HepG2 (cell line): ENCODE data around the gene MPST. TPM values are rescaled to one million over a fixed set of nuclear protein-coding genes. Genes with fewer than 3 reads are reported as not detected.

Source experiments
- MTA1 ChIP-seq: sonication (generic); formaldehyde crosslinking; IDR thresholded peaks from 2 replicates; pipeline ENCODE4 v1.4.0; 2020; ENCODE audit warnings: missing genetic modification reagents, mild to moderate bottlenecking, borderline replicate concordance
- MYC ChIP-seq: sonication (generic); formaldehyde crosslinking; IDR thresholded peaks from 2 replicates; pipeline ENCODE4 v1.9.0; 2021; ENCODE audit warnings: missing genetic modification reagents, borderline replicate concordance
- NCOR1 ChIP-seq: fragments of 200-600 bp; sonication (generic); IDR thresholded peaks from 2 replicates; pipeline ENCODE4 v1.7.0; 2017; ENCODE audit warnings: antibody characterized with exemption, low read length, borderline replicate concordance
- PAF1 ChIP-seq: IDR thresholded peaks from 2 replicates; pipeline ENCODE4 v1.6.1; 2016; ENCODE audit warnings: missing genetic modification reagents, missing compliant biosample characterization
- PHF21A ChIP-seq: sonication (generic); formaldehyde crosslinking; IDR thresholded peaks from 2 replicates; pipeline ENCODE4 v1.5.0; 2020; ENCODE audit warnings: mild to moderate bottlenecking, missing genetic modification reagents
- TEF ChIP-seq: sonication (generic); formaldehyde crosslinking; IDR thresholded peaks from 2 replicates; pipeline ENCODE4 v1.5.0; 2020; ENCODE audit warnings: missing genetic modification reagents
- TSC22D2 ChIP-seq: sonication (generic); formaldehyde crosslinking; IDR thresholded peaks from 2 replicates; pipeline ENCODE4 v1.5.1; 2020; ENCODE audit warnings: missing genetic modification reagents, mild to moderate bottlenecking, borderline replicate concordance
- YEATS4 ChIP-seq: sonication (generic); formaldehyde crosslinking; IDR thresholded peaks from 2 replicates; pipeline ENCODE4 v1.4.0; 2020; ENCODE audit warnings: missing genetic modification reagents, borderline replicate concordance
- ZNF281 ChIP-seq: sonication (generic); formaldehyde crosslinking; IDR thresholded peaks from 2 replicates; pipeline ENCODE4 v1.4.0; 2020; ENCODE audit warnings: missing genetic modification reagents, borderline replicate concordance
- ZNF333 ChIP-seq: sonication (generic); formaldehyde crosslinking; IDR thresholded peaks from 2 replicates; pipeline ENCODE4 v1.4.0; 2020; ENCODE audit warnings: mild to moderate bottlenecking, missing genetic modification reagents, borderline replicate concordance
- ZNF350 ChIP-seq: sonication (generic); formaldehyde crosslinking; IDR thresholded peaks from 2 replicates; pipeline ENCODE4 v1.4.0; 2020; ENCODE audit warnings: mild to moderate bottlenecking, low read depth, missing genetic modification reagents, borderline replicate concordance
- ZNF615 ChIP-seq: sonication (generic); formaldehyde crosslinking; IDR thresholded peaks from 2 replicates; pipeline ENCODE4 v1.5.0; 2020; ENCODE audit warnings: mild to moderate bottlenecking, missing genetic modification reagents, borderline replicate concordance
- ZNF678 ChIP-seq: sonication (generic); formaldehyde crosslinking; IDR thresholded peaks from 2 replicates; pipeline ENCODE4 v1.4.0; 2020; ENCODE audit warnings: mild to moderate bottlenecking, missing genetic modification reagents
- ZNF770 ChIP-seq: sonication (generic); formaldehyde crosslinking; IDR thresholded peaks from 2 replicates; pipeline ENCODE4 v1.5.0; 2020; ENCODE audit warnings: mild to moderate bottlenecking, missing genetic modification reagents
- polyA plus RNA-seq, 8 experiments: library from polyadenylated mRNA; depleted of rRNA in 3 of 8; stranded (reverse) in 7 of 8; unstranded in 1 of 8; fragments of >200 nt; fragmentation: Illumina TruSeq in 4 of 8; extraction: Trizol in 4 of 8; gene quantifications; 2 replicates each; pipeline versions ENCODE4 v1.2.1 to v1.2.3, GENCODE V29; 2011 to 2016; ENCODE audit warnings: low read depth in 4 of 8, missing spikeins in 1 of 8, mixed read lengths in 1 of 8; ENCODE audit not compliant: insufficient read depth in 1 of 8
- total RNA-seq, 5 experiments: library from RNA; depleted of rRNA; stranded (reverse); fragments of >200 nt; fragmentation: Illumina TruSeq; extraction: Trizol; gene quantifications; 2 replicates each; pipeline ENCODE4 v1.2.3, GENCODE V29; 2016; ENCODE audit warnings: low read depth in 1 of 5
- TF ChIP-seq, protein P1 (sequence below): sonication (generic); formaldehyde crosslinking; IDR thresholded peaks from 2 replicates; pipeline ENCODE4 v1.5.1; 2020; ENCODE audit warnings: mild to moderate bottlenecking, missing genetic modification reagents, moderate library complexity
- TF ChIP-seq, protein P2 (sequence below): sonication (generic); formaldehyde crosslinking; IDR thresholded peaks from 2 replicates; pipeline ENCODE4 v1.8.1; 2023; ENCODE audit warnings: mild to moderate bottlenecking, missing genetic modification reagents, borderline replicate concordance

MPST gene
- total and polyA plus RNA-seq, 2 of the 13 experiments (the other 11 are each of a cell fraction or from before 2014, with no cell fraction given), result 133 to 141 TPM

DNA sequence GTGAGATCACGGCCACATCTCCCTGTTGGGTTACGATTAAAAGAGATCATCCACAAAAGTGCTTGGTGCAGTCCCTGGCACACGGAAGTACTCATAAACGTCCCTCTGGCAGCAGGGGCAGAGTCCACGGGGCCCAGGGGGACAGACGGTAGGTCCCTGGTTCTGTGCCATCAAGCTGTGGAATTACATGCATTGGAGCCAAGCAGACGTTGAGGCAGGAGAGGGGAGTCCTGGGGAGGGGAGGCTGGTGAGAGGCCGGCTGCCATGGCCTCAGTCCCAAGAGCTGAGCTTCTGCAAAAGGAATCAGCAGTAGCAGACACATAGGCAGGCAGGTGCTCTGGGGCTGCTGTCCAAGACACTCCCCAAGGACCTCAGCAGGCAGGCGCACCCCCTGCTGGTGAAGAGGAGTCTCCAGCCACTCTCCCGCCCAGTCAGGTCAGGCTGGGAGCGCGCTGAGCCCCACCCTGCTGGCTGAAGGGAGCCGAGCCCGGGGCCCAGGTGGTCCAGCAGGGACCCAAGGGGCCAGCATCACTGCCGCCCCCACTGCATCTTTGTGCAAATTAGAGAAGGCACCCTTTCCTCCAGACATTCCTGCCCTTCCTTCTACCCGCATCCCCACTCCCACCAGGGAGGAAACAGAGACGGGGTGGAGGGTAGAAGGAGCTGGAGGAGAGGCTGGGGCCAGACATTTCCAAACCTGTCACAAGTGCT, 24.4 kb downstream of the MPST start (continued):
- TF ChIP-seq, protein P1, sequence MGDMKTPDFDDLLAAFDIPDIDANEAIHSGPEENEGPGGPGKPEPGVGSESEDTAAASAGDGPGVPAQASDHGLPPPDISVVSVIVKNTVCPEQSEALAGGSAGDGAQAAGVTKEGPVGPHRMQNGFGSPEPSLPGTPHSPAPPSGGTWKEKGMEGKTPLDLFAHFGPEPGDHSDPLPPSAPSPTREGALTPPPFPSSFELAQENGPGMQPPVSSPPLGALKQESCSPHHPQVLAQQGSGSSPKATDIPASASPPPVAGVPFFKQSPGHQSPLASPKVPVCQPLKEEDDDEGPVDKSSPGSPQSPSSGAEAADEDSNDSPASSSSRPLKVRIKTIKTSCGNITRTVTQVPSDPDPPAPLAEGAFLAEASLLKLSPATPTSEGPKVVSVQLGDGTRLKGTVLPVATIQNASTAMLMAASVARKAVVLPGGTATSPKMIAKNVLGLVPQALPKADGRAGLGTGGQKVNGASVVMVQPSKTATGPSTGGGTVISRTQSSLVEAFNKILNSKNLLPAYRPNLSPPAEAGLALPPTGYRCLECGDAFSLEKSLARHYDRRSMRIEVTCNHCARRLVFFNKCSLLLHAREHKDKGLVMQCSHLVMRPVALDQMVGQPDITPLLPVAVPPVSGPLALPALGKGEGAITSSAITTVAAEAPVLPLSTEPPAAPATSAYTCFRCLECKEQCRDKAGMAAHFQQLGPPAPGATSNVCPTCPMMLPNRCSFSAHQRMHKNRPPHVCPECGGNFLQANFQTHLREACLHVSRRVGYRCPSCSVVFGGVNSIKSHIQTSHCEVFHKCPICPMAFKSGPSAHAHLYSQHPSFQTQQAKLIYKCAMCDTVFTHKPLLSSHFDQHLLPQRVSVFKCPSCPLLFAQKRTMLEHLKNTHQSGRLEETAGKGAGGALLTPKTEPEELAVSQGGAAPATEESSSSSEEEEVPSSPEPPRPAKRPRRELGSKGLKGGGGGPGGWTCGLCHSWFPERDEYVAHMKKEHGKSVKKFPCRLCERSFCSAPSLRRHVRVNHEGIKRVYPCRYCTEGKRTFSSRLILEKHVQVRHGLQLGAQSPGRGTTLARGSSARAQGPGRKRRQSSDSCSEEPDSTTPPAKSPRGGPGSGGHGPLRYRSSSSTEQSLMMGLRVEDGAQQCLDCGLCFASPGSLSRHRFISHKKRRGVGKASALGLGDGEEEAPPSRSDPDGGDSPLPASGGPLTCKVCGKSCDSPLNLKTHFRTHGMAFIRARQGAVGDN, result peak; percentile 92
- TF ChIP-seq PAF1 (CRISPR knock-in tag), result no peak
- TF ChIP-seq, protein P2, sequence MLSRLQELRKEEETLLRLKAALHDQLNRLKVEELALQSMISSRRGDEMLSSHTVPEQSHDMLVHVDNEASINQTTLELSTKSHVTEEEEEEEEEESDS (CRISPR knock-in tag), result no peak
- peak; percentile 94 for TF ChIP-seq NCOR1
- peak; percentile 43; the same call in 1 of the 2 replicates for TF ChIP-seq YEATS4 (CRISPR knock-in tag)
- TF ChIP-seq ZNF678 (CRISPR knock-in tag), result 0 out of 2 replicates have a peak, but pooled peaks have one; percentile 83
- peak; percentile 14; the same call in 1 of the 2 replicates for TF ChIP-seq PHF21A
- TF ChIP-seq TEF, result 0 out of 2 replicates have a peak, but pooled peaks have one; percentile 10
- 0 out of 2 replicates have a peak, but pooled peaks have one; percentile 85 for TF ChIP-seq MTA1
- TF ChIP-seq ZNF350 (CRISPR knock-in tag), result peak; percentile 77
- TF ChIP-seq ZNF615 (CRISPR knock-in tag), result no peak
- TF ChIP-seq ZNF281, result 0 out of 2 replicates have a peak, but pooled peaks have one; percentile 17
- no peak for TF ChIP-seq TSC22D2 (CRISPR knock-in tag)
- TF ChIP-seq ZNF333, result 0 out of 2 replicates have a peak, but pooled peaks have one; percentile 56
- peak; percentile 59; the same call in 1 of the 2 replicates for TF ChIP-seq MYC (CRISPR knock-in tag)
- peak; percentile 69; the same call in 1 of the 2 replicates for TF ChIP-seq ZNF770 (CRISPR knock-in tag)
